Neural cell (in vitro differentiated cells): Measurements from ENCODE around the gene MAD2L1. TPM values are rescaled to one million over a fixed set of nuclear protein-coding genes. Genes with fewer than 3 reads are reported as not detected.

Experiments
- H2AFZ ChIP-seq: fragments of 200-600, 300-800 bp; sonication (generic), shearing (Covaris generic); 2 replicates; pipeline ENCODE4 v1.6.0; 2014; ENCODE audit warnings: low read depth, mild to moderate bottlenecking, antibody characterized with exemption, low read length, moderate library complexity
- H3F3A ChIP-seq: fragments of 200-600 bp; shearing (Covaris generic); 2 replicates; pipeline ENCODE4 v1.6.1; 2016; ENCODE audit warnings: mild to moderate bottlenecking, moderate library complexity, mixed read lengths, antibody characterized with exemption, low read length; ENCODE audit not compliant: insufficient read depth, poor library complexity, severe bottlenecking
- H3K27ac ChIP-seq: fragments of 200-600, 300-800 bp; sonication (generic), shearing (Covaris generic); 2 replicates; pipeline ENCODE4 v1.5.1; 2014; ENCODE audit warnings: mild to moderate bottlenecking, low read length, moderate library complexity
- H3K27me3 ChIP-seq: fragments of 300-800, 200-600 bp; sonication (generic), shearing (Covaris generic); 2 replicates; pipeline ENCODE4 v1.6.0; 2014; ENCODE audit warnings: mild to moderate bottlenecking, low read depth, low read length, moderate library complexity; ENCODE audit not compliant: insufficient read depth
- H3K36me3 ChIP-seq: fragments of 300-800, 200-600 bp; sonication (generic), shearing (Covaris generic); 2 replicates; pipeline ENCODE4 v1.5.1; 2014; ENCODE audit warnings: mild to moderate bottlenecking, antibody characterized with exemption, low read length, moderate library complexity; ENCODE audit not compliant: insufficient read depth
- H3K4me2 ChIP-seq: fragments of 300-800, 200-600 bp; sonication (generic), shearing (Covaris generic); 2 replicates; pipeline ENCODE4 v1.6.0; 2014; ENCODE audit warnings: mild to moderate bottlenecking, low read length
- H3K4me3 ChIP-seq: fragments of 300-800, 200-600 bp; sonication (generic), shearing (Covaris generic); 2 replicates; pipeline ENCODE4 v1.5.1; 2014; ENCODE audit warnings: mild to moderate bottlenecking, low read length, moderate library complexity
- H3K79me2 ChIP-seq: fragments of 200-600 bp; shearing (Covaris generic); replicated peaks from 2 replicates; pipeline ENCODE4 v1.6.0; 2014; ENCODE audit warnings: mild to moderate bottlenecking, low read length, moderate library complexity; ENCODE audit not compliant: insufficient read depth
- H3K9ac ChIP-seq: fragments of 300-800, 200-600 bp; sonication (generic), shearing (Covaris generic); 2 replicates; pipeline ENCODE4 v1.6.1; 2016; ENCODE audit warnings: mild to moderate bottlenecking, low read length, mixed read lengths
- H3K9me2 ChIP-seq: fragments of 200-600 bp; shearing (Covaris generic); 2 replicates; pipeline ENCODE4 v1.6.1; 2016; ENCODE audit warnings: mild to moderate bottlenecking, low read length, mixed read lengths; ENCODE audit not compliant: insufficient read depth
- H3K9me3 ChIP-seq: fragments of 200-600, 300-800 bp; sonication (generic), shearing (Covaris generic); 2 replicates; pipeline ENCODE4 v1.6.1; 2016; ENCODE audit warnings: mild to moderate bottlenecking, mixed run types, low read length, moderate library complexity, mixed read lengths
- H4K20me1 ChIP-seq: fragments of 200-600 bp; shearing (Covaris generic); 2 replicates; pipeline ENCODE4 v1.6.1; 2016; ENCODE audit warnings: mild to moderate bottlenecking, mixed run types; ENCODE audit not compliant: insufficient read depth
- MXI1 ChIP-seq: fragments of 450-650 bp; conservative IDR thresholded peaks from 2 replicates; pipeline ENCODE4 v1.6.1; 2014; ENCODE audit warnings: antibody characterized with exemption, mild to moderate bottlenecking; ENCODE audit not compliant: poor library complexity, severe bottlenecking
- POLR2AphosphoS5 ChIP-seq: IDR thresholded peaks from 2 replicates; pipeline ENCODE4 v1.6.1; 2012
- RAD21 ChIP-seq: fragments of 450-650 bp; conservative IDR thresholded peaks from 2 replicates; pipeline ENCODE4 v1.6.1; 2014; ENCODE audit warnings: antibody characterized with exemption, mild to moderate bottlenecking, moderate library complexity
- REST ChIP-seq: IDR thresholded peaks from 2 replicates; pipeline ENCODE4 v1.6.1; 2012; ENCODE audit warnings: borderline replicate concordance
- SMC3 ChIP-seq: fragments of 450-650 bp; conservative IDR thresholded peaks from 2 replicates; pipeline ENCODE4 v1.6.1; 2014; ENCODE audit warnings: antibody characterized with exemption, mild to moderate bottlenecking, moderate library complexity; ENCODE audit not compliant: poor library complexity
- polyA plus RNA-seq: library from polyadenylated mRNA; depleted of rRNA; stranded (reverse); fragments of >200 nt; gene quantifications from 2 replicates; pipeline ENCODE4 v1.2.3, GENCODE V29; 2014

Gene MAD2L1
- polyA plus RNA-seq, 1 donor from 2014 or later = 7.3 TPM

- Histone ChIP-seq H3F3A (no peaks in the 10 kb centered on the region), H3K9ac (no peak overlapping the region), H3K9me2 (no peaks in the 10 kb centered on the region), H3K4me3 (no peak overlapping the region), H4K20me1 (no peaks in the 10 kb centered on the region), H3K9me3 (no peaks in the 10 kb centered on the region), H2AFZ (no peak overlapping the region), H3K79me2 (no peaks in the 10 kb centered on the region), H3K27me3 (no peaks in the 10 kb centered on the region), H3K4me2 (no peak overlapping the region), H3K27ac (no peak overlapping the region), H3K36me3 (no peaks in the 10 kb centered on the region)
- no peak for TF ChIP-seq POLR2AphosphoS5
- no peak for TF ChIP-seq SMC3
These were observed 13.9 kb upstream of the MAD2L1 start for GRCh38 chr4:120080533-120080932.

GRCh38 chr4:120079839-120080520, 13.3 kb upstream of the MAD2L1 start:
- Histone ChIP-seq H3K9ac (no peak overlapping the region), H4K20me1 (no peaks in the 10 kb centered on the region), H3K4me3 (no peak overlapping the region), H3K4me2 (no peak overlapping the region), H3K9me3 (no peaks in the 10 kb centered on the region), H3K36me3 (no peaks in the 10 kb centered on the region), H3K27ac (no peak overlapping the region), H2AFZ (no peak overlapping the region), H3K27me3 (no peaks in the 10 kb centered on the region), H3F3A (no peaks in the 10 kb centered on the region), H3K79me2 (no peaks in the 10 kb centered on the region), H3K9me2 (no peaks in the 10 kb centered on the region)
- TF ChIP-seq RAD21 (no peak), MXI1 (no peak), REST (no peak)

- no peaks in the 10 kb centered on the region for H3K9me2 ChIP-seq
- no peak overlapping the region for H3K4me3 ChIP-seq
- no peak for TF ChIP-seq MXI1
- TF ChIP-seq SMC3 = no peak
- H2AFZ ChIP-seq = no peak overlapping the region
- no peaks in the 10 kb centered on the region for H4K20me1 ChIP-seq
- no peaks in the 10 kb centered on the region for H3K9me3 ChIP-seq
- H3K27ac ChIP-seq = no peak overlapping the region
- H3K36me3 ChIP-seq = no peaks in the 10 kb centered on the region
- no peaks in the 10 kb centered on the region for H3F3A ChIP-seq
- no peaks in the 10 kb centered on the region for H3K79me2 ChIP-seq
- H3K4me2 ChIP-seq = no peak overlapping the region
- no peaks in the 10 kb centered on the region for H3K27me3 ChIP-seq
- no peak overlapping the region for H3K9ac ChIP-seq
These were observed 11.6 kb upstream of the MAD2L1 start for GRCh38 chr4:120078216-120078615.
